HG03066 (cell line): ENCODE data around the gene GRIK3.

ENCODE experiments used
- ATAC-seq: cut with Tn5 transposase; IDR thresholded peaks from one replicate; pipeline ENCODE4 v1.9.1; 2021; ENCODE audit warnings: low read depth; ENCODE audit not compliant: unreplicated experiment

GRIK3 gene

GRCh38 chr1:36884029-36884701 is 150.2 kb downstream of the GRIK3 start:
- no peak for ATAC-seq

- ATAC-seq: no peak
These were observed 150.9 kb downstream of the GRIK3 start for GRCh38 chr1:36883315-36883949.

GRCh38 chr1:36882536-36883285 is 151.6 kb downstream of the GRIK3 start:
- no peak for ATAC-seq

- ATAC-seq: no peak
These were observed 152.8 kb downstream of the GRIK3 start for GRCh38 chr1:36881541-36881940.

- ATAC-seq: no peak
These were observed 153.3 kb downstream of the GRIK3 start for GRCh38 chr1:36881068-36881405.

GRCh38 chr1:36880155-36881067 is 153.9 kb downstream of the GRIK3 start:
- no peak for ATAC-seq

- ATAC-seq: no peak
These were observed 154.7 kb downstream of the GRIK3 start for GRCh38 chr1:36879613-36880012.

GRCh38 chr1:36876990-36877389 is 157.3 kb downstream of the GRIK3 start:
- ATAC-seq: no peak

- ATAC-seq: no peak
These were observed 159.8 kb downstream of the GRIK3 start for GRCh38 chr1:36874271-36875060.

- no peak for ATAC-seq
These were observed 161.5 kb downstream of the GRIK3 start for GRCh38 chr1:36872858-36873257.

- ATAC-seq: no peak
These were observed 162.1 kb downstream of the GRIK3 start for GRCh38 chr1:36872126-36872754.

- no peak for ATAC-seq
These were observed 163.0 kb downstream of the GRIK3 start for GRCh38 chr1:36871146-36871971.

GRCh38 chr1:36869826-36870225 is 164.5 kb downstream of the GRIK3 start:
- no peak for ATAC-seq

GRCh38 chr1:36869054-36869453 is 165.3 kb downstream of the GRIK3 start:
- no peak for ATAC-seq

- ATAC-seq: no peak
These were observed 166.7 kb downstream of the GRIK3 start for GRCh38 chr1:36867575-36867974.

GRCh38 chr1:36866169-36866814 is 168.0 kb downstream of the GRIK3 start:
- ATAC-seq: no peak

GRCh38 chr1:36865602-36865900 is 168.8 kb downstream of the GRIK3 start:
- ATAC-seq: no peak

- ATAC-seq: no peak
These were observed 169.3 kb downstream of the GRIK3 start for GRCh38 chr1:36864823-36865601.
